ENCODE results near the gene KISS1. TPM values are rescaled to one million over a fixed set of nuclear protein-coding genes. Genes with fewer than 3 reads are reported as not detected.

The KISS1 gene
- total and polyA plus RNA-seq, 2 of the 4 experiments (the other 2 are of a cell fraction) = 11.7 to 27.3 TPM

- TF ChIP-seq BHLHE40 (IDR thresholded peaks at IDR 0.05; ENCODE audit: low read depth, low read length) (no peak), CHD1 (IDR thresholded peaks at IDR 0.05; ENCODE audit: low read depth, low read length) (no peak), USF2 (IDR thresholded peaks at IDR 0.05; ENCODE audit: low read depth, low read length) (no peak), ELK1 (IDR thresholded peaks at IDR 0.05; ENCODE audit: borderline replicate concordance, low read depth, low read length) (no peak), MAZ (IDR thresholded peaks at IDR 0.05; ENCODE audit: borderline replicate concordance, low read depth, low read length) (no peak), POLR2A (IDR thresholded peaks at IDR 0.05; ENCODE audit: low read depth, low read length) (no peak), RFX5 (IDR thresholded peaks at IDR 0.05; ENCODE audit: low read depth, low read length) (no peak), NFE2L2 (IDR thresholded peaks at IDR 0.05; ENCODE audit: low read depth, low read length) (no peak), FOS (IDR thresholded peaks at IDR 0.05; ENCODE audit: low read depth, low read length) (no peak), CEBPB (IDR thresholded peaks at IDR 0.05; ENCODE audit: low read depth, low read length) (no peak), SMC3 (IDR thresholded peaks at IDR 0.05; ENCODE audit: low read depth, low read length) (no peak), RCOR1 (IDR thresholded peaks at IDR 0.05; ENCODE audit: insufficient replicate concordance, low read length) (no peak), RAD21 (IDR thresholded peaks at IDR 0.05; ENCODE audit: low read length) (no peak)
- no peak overlapping the region for H2AK9ac ChIP-seq (replicated peaks; ENCODE audit: low read depth, low read length, poor library complexity)
- H4K91ac ChIP-seq (ENCODE audit: insufficient read depth, low read depth, low read length) = no peak overlapping the region
- H4K5ac ChIP-seq (ENCODE audit: low read depth, low read length) = no peak overlapping the region
- H3K4me1 ChIP-seq (ENCODE audit: control insufficient read depth, insufficient read depth, low read length) = peaks cover 24% of the 10 kb centered on the region
- peaks cover 3% of the 10 kb centered on the region; the same call in 1 of the 2 replicates for H3K27me3 ChIP-seq (ENCODE audit: control insufficient read depth, insufficient read depth, low read length)
- no peak overlapping the region for H3K14ac ChIP-seq (replicated peaks; ENCODE audit: low read depth, low read length)
- H3K23ac ChIP-seq (ENCODE audit: low read depth, low read length) = no peak overlapping the region
- H3K36me3 ChIP-seq (ENCODE audit: control insufficient read depth, insufficient read depth, low read length) = no peaks in the 10 kb centered on the region
- no peaks in the 10 kb centered on the region for H3K9me3 ChIP-seq (ENCODE audit: control insufficient read depth, insufficient read depth, low read length)
- H4K20me1 ChIP-seq (ENCODE audit: insufficient read depth, low read length) = no peaks in the 10 kb centered on the region
- 0 out of 2 replicates have a peak overlapping the region, but pooled peaks have one; percentile 32 for H2BK20ac ChIP-seq (ENCODE audit: low read depth, low read length)
- no peak overlapping the region for H3K4me3 ChIP-seq (ENCODE audit: insufficient read depth, low read depth, low read length)
- dilution Hi-C loops (cut with HindIII; ENCODE audit: low sequenced_read_pairs, unreplicated experiment) (no loop called here), intact Hi-C loops (cut with micrococcal nuclease) (no loop called here), in situ Hi-C loops (cut with MboI; ENCODE audit: low sequenced_read_pairs) (no loop called here)
- H2BK15ac ChIP-seq (ENCODE audit: low read depth, low read length) = peak overlapping the region; percentile 35; the same call in 1 of the 3 replicates
- no peak overlapping the region for H3K18ac ChIP-seq (ENCODE audit: low read depth, low read length)
- no peak overlapping the region for H3K9ac ChIP-seq (ENCODE audit: low read depth, low read length)
- ChIA-PET CTCF (interaction anchor here (0.6 to 1.2 kb wide), 2 partner anchors 167 to 207 kb away, joined by 3 to 5 read pairs; no protein-coding TSS in a partner anchor), POLR2A (ENCODE audit: unreplicated experiment) (no interaction called here)
- ATAC-seq (ENCODE audit: low read depth) (no peak), DNase-seq (no peak)
- H3K4me2 ChIP-seq (ENCODE audit: low read depth, low read length) = no peak overlapping the region
- H3K9me1 ChIP-seq (ENCODE audit: insufficient read depth, low read length) = peaks cover 17% of the 10 kb centered on the region
- H2AK5ac ChIP-seq (ENCODE audit: low read depth, low read length) = no peak overlapping the region
- 94% methylated on average over 2 of the region's 7 CpGs; no CpG with 5 or more reads in 1 of the 2 experiments for WGBS, 2 experiments (ENCODE audit: extremely low coverage in 2 of 2, insufficient read length in 1 of 2)
- peaks cover 6 to 14% of the 10 kb centered on the region in 2 experiments; a peak in 3 of 4 replicates for H3K79me1 ChIP-seq (ENCODE audit: low read depth in 1 of 2, low read length in 2 of 2)
- H3K27ac ChIP-seq (ENCODE audit: insufficient read depth, low read length) = no peak overlapping the region
- no peak overlapping the region for H3K56ac ChIP-seq (ENCODE audit: extremely low read depth, insufficient read depth, low read length)
- no peak overlapping the region; the same call in 1 of the 2 replicates for H3K4ac ChIP-seq (ENCODE audit: low read depth, low read length)
- 0 out of 4 replicates have a peak overlapping the region, but pooled peaks of 1 of the 2 experiments have one; percentile 7 for H4K8ac ChIP-seq (ENCODE audit: low read depth in 2 of 2, low read length in 2 of 2)
- peak overlapping the region; percentile 15; the same call in 1 of the 2 replicates for H2BK120ac ChIP-seq (ENCODE audit: low read depth, low read length)
- peak overlapping the region; percentile 11 for H2BK5ac ChIP-seq (ENCODE audit: low read depth, low read length, poor library complexity, severe bottlenecking)
- peak overlapping the region; percentile 43 for H2AFZ ChIP-seq (replicated peaks; ENCODE audit: low read length, poor library complexity)
- no TSS peak for BruUV-seq (replicated peaks)
Observed at GRCh38 chr1:204191456-204191855, 4.8 kb downstream of the KISS1 start.

Data from IMR-90 (cell line).